Left lung (tissue), 10 donors: ENCODE measurements around the gene TECR. TPM values are rescaled to one million over a fixed set of nuclear protein-coding genes. Genes with fewer than 3 reads are reported as not detected.

Source experiments
- ATAC-seq: fragments of 200-7000 bp; cut with Tn5 transposase; one replicate; pipeline ENCODE4 v1.9.1; 2020; ENCODE audit warnings: moderate library complexity
- DNase-seq, 4 donors: peaks; one replicate each; pipeline ENCODE4 v3.0.0-alpha.2; 2013 to 2020
- H3K27ac ChIP-seq, 2 donors: fragments of 200-600 bp; sonication (generic) in 1 of 2; one replicate each; pipeline versions ENCODE4 v1.5.0 to v1.8.0; 2020 to 2021
- H3K27me3 ChIP-seq, 2 donors: fragments of 200-600 bp; sonication (generic) in 1 of 2; one replicate each; pipeline versions ENCODE4 v1.5.0 to v1.8.0; 2020 to 2021
- H3K36me3 ChIP-seq, 2 donors: fragments of 200-600 bp; sonication (generic) in 1 of 2; one replicate each; pipeline versions ENCODE4 v1.5.0 to v1.8.0; 2020 to 2021
- H3K4me1 ChIP-seq, 2 donors: fragments of 200-600 bp; one replicate each; pipeline ENCODE4 v1.8.0; 2021
- H3K4me3 ChIP-seq, 2 donors: fragments of 200-600 bp; sonication (generic) in 1 of 2; one replicate each; pipeline versions ENCODE4 v1.5.0 to v1.8.0; 2020 to 2021; ENCODE audit warnings: mild to moderate bottlenecking in 1 of 2
- H3K9me3 ChIP-seq, 2 donors: fragments of 200-600 bp; sonication (generic) in 1 of 2; one replicate each; pipeline versions ENCODE4 v1.5.0 to v1.8.0; 2020 to 2021
- CTCF ChIP-seq, 2 donors: fragments of 200-600 bp; sonication (generic) in 1 of 2; IDR thresholded peaks; one replicate each; pipeline versions ENCODE4 v1.5.0 to v1.8.0; 2021; ENCODE audit warnings: antibody characterized with exemption in 2 of 2
- intact Hi-C, 2 donors: fragments of 100-400 bp; cut with DNase I; formaldehyde crosslinking; loops; one replicate each; pipeline versions ENCODE4 v1.11.2 to v1.14.2; 2022
- polyA plus RNA-seq, 6 donors: library from polyadenylated mRNA; unstranded; fragments of 120-200 nt; gene quantifications; one replicate each; pipeline ENCODE4 v1.2.1, GENCODE V29; 2013; ENCODE audit not compliant: insufficient read length in 6 of 6
- total RNA-seq, 2 donors: library from RNA; stranded (reverse); fragmentation: NEBNext Ultra II Directional; extraction: Animal tissue kit (Norgen Biotek cat#: 25700); gene quantifications; one replicate each; pipeline ENCODE4 v1.2.1, GENCODE V29; 2021
- donor health status: DM: no; HTN: yes; CAD: no.
- donor health status: DM: no; HTN: no; CAD: no.

TECR gene
- total and polyA plus RNA-seq, 8 donors, result 77.8 to 122 (median 90.0) TPM

GRCh38 chr19:14482172-14482941 is 47.0 kb upstream of the TECR start:
- peaks cover 0 to 60% of the 10 kb centered on the region in 2 donors for H3K36me3 ChIP-seq
- H3K4me3 ChIP-seq, result no peak overlapping the region
- DNase-seq, result no peak
- no peaks in the 10 kb centered on the region for H3K27me3 ChIP-seq
- ATAC-seq, result no peak
- no peaks in the 10 kb centered on the region for H3K9me3 ChIP-seq
- TF ChIP-seq CTCF (IDR thresholded peaks at IDR 0.05), result no peak
- intact Hi-C loops, result no loop called here
- no peak overlapping the region for H3K27ac ChIP-seq
- H3K4me1 ChIP-seq, result peaks cover 13 to 14% of the 10 kb centered on the region in 2 donors

- intact Hi-C loops, result no loop called here
- Histone ChIP-seq H3K4me1 (no peaks in the 10 kb centered on the region), H3K9me3 (no peaks in the 10 kb centered on the region), H3K4me3 (no peak overlapping the region), H3K27me3 (no peaks in the 10 kb centered on the region), H3K27ac (no peak overlapping the region), H3K36me3 (peaks cover 0 to 62% of the 10 kb centered on the region in 2 donors)
- DNase-seq (no peak), ATAC-seq (no peak)
- TF ChIP-seq CTCF (IDR thresholded peaks at IDR 0.05), result no peak
Measured at GRCh38 chr19:14487370-14488125, 41.8 kb upstream of the TECR start.

GRCh38 chr19:14492756-14493337 is 36.5 kb upstream of the TECR start:
- H3K27ac ChIP-seq, result no peak overlapping the region
- DNase-seq (no peak), ATAC-seq (no peak)
- H3K4me3 ChIP-seq, result no peak overlapping the region
- H3K4me1 ChIP-seq, result peaks cover 15 to 29% of the 10 kb centered on the region in 2 donors
- H3K36me3 ChIP-seq, result peaks cover 0 to 41% of the 10 kb centered on the region in 2 donors
- TF ChIP-seq CTCF (IDR thresholded peaks at IDR 0.05), result no peak
- intact Hi-C loops, result no loop called here
- no peaks in the 10 kb centered on the region for H3K9me3 ChIP-seq
- no peaks in the 10 kb centered on the region for H3K27me3 ChIP-seq

- Histone ChIP-seq H3K9me3 (no peaks in the 10 kb centered on the region), H3K4me3 (peak overlapping the region in 1 of 2 donors; percentile 85), H3K4me1 (peaks cover 18 to 34% of the 10 kb centered on the region in 2 donors), H3K27me3 (no peaks in the 10 kb centered on the region), H3K27ac (peak overlapping the region in 1 of 2 donors; percentile 75), H3K36me3 (peaks cover 0 to 27% of the 10 kb centered on the region in 2 donors)
- ATAC-seq, result no peak
- DNase-seq, result no peak
- TF ChIP-seq CTCF (IDR thresholded peaks at IDR 0.05), result no peak
- intact Hi-C loops, result no loop called here
Measured at GRCh38 chr19:14494411-14494810, 35.0 kb upstream of the TECR start.
